Suppressor macrophage treated with lipopolysaccharide for 4 hours (primary cell): ENCODE results near the gene IL16.
A peak's percentile ranks its signal among the peaks of the same experiment; 100 is the strongest.
"Not testable (repeated sequence)": the region's sequence is repeated elsewhere in the genome, so short reads cannot be mapped to it uniquely, and the experiment has no call there.

Experiments used
- DNase-seq: peaks from one replicate; pipeline ENCODE4 v3.0.0-alpha.2; 2020

Gene IL16

GRCh38 chr15:81196576-81197254, at the start of gene IL16:
Gene IL16, plus strand, starts transcription at chr15:81196879. Its CDS starts 28,521 bp downstream, at chr15:81225400.
- DNase-seq = no peak

GRCh38 chr15:81151389-81151788, 45.3 kb upstream of the IL16 start:
- DNase-seq = no peak

GRCh38 chr15:81152339-81152738, 44.3 kb upstream of the IL16 start:
- DNase-seq = no peak

DNA sequence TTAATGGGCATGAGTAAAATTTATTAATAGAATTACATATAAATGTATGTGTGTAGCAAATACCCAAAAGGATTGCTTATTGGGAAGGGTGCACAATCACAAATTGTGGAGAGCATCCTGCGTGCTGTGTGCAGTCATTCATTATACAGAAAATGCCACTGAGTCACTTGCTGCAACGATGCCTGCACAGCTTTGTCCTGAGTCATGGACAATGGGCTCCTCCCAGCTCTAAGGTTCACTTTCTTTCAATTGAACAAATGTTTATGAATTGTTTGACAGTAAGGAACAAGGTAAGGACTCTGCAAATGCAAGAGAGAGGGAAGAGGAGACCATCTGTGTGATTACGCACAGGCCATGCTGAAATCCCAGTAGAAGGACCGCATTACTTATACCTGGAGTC, 43.9 kb upstream of the IL16 start:
- no peak for DNase-seq

DNA sequence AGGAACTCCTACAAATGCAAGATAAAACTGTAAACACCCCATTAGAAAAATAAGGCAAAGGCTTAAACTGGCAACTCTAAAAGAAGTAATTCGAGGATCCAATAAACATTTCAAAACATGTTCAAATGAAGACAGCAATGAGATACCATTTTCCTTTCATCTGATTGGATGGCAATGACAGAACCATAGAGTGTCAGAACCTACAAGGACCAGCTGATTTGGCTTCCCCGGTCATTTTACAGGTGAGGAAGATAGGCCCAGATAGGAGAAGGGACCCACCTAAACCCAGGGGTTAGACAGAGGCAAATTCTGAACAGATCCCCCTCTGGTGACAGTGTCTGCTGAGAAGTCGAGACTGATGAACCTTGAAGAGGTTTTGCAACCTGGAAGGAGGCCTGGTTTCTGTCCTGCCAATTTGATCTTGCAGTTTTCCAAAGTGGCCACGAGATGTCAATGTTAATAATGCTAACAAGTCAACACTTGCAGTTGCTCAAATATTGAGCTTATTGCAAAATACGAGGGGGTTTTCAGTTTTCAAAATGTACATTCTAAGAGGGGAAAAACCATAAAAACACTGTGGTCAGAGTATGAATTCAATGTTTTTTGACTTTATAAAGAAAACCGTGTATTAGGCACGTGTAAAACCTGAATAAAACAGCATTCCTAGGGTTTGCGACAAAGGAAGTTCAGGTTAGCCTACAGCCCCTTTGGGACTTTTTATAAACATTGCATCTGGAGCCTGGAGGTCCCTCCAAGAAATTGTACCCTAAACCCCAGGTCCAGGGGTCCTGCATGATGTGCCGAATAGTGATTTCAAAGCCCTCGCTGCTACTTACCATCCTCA, 41.1 kb upstream of the IL16 start:
- DNase-seq = peak; percentile 76

GRCh38 chr15:81156324-81156723, 40.4 kb upstream of the IL16 start:
- no peak for DNase-seq

GRCh38 chr15:81157195-81157938, 39.3 kb upstream of the IL16 start:
- DNase-seq = no peak

- DNase-seq = no peak
Measured at GRCh38 chr15:81157939-81158223, 38.8 kb upstream of the IL16 start.

DNA sequence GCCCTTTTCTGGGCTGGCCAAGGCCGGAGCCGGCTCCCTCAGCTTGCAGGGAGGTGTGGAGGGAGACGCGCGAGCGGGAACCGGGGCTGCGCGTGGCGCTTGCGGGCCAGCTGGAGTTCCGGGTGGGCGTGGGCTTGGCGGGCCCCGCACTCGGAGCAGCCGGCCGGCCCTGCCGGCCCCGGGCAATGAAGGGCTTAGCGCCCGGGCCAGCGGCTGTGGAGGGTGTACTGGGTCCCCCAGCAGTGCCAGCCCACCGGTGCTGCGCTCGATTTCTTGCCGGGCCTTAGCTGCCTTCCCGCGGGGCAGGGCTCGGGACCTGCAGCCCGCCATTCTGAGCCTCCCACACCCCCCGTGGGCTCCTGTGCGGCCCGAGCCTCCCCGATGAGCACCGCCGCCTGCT, 38.1 kb upstream of the IL16 start:
- not testable (repeated sequence) for DNase-seq

DNA sequence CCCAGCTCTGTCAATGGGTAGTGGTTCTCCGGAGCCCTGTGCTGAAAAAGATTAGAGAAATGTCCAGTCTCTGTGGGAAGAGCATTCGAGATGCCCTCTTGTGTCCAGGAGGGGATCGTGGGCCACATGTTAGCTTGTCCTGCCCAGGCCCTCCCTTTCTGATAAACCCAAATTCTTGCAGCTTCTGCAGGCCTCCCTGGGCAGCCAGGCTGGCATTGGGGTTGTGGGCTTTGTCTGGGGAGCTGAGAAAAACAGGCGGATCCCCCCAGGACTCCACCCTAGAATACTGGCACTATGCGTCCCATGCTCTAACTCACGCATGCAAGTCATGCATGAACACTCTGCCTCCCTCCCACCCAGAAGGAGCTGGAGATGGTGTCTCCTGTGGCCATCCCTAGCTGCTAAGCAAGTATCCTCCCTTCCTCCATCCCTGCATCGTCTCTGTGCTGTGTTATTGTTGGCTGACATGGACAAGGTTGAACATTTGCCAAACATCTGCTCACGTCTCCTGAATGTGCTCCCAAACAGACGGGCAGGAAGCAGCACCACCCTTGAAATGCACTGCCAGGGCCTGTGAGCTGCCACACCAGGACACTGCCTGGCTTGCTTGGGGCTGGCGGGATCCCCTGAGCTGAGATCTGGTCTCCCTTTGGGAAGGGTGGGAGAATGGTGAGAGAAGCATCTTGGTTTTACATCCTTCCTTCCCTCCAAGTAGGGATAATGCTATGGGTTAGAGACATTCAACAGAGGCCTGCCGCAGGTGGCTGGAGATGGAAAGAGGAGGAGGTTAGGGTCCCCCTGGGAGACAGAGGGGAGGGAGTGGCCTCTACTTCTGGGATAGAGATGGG, 36.1 kb upstream of the IL16 start:
- no peak for DNase-seq

DNA sequence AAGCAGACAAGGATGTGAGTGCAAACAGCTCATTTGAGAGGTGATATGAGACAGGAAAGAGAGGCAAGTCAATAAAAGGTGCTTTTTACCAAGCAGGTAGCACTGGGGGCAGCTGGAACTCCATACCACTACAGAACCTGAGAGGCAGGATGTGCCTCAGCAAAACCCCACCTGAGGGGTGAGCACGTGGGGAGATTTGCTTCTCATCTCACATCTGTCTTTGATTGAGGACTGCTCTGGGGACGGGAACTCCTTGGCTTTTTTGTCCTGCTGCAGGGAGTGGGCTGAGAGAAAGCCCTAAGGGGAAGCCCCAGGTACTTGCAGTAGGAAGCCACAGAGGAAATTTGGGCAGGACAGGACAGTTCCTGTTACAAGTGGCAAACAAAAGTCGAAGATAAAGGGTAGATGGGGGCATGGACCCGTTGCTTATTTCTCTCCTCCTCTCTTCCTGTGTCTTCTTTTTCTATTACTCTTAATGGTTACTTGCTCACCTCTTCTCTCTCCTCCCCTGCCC, 35.5 kb upstream of the IL16 start:
- no peak for DNase-seq

- no peak for DNase-seq
Measured at GRCh38 chr15:81161851-81162250, 34.8 kb upstream of the IL16 start.

GRCh38 chr15:81163961-81164800, 32.5 kb upstream of the IL16 start:
- DNase-seq = no peak

DNA sequence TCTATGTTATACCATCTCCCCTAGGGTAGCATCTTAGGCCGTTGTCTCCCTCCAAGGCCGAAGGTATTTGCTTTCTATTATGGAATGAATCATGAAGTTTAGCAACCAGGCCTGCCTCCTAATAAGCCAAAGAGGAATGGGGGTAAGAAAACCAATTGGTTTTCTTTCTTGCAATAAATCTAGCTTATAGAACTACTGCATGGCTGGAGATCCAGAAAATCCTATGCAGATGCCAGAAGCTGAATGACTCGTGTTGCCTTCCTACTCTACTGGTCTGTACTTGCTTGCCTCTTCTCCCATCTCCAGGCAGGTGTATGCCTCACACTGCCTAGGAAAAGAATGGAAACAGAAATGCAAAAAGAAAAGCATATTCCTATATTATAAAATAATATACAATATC, 31.1 kb upstream of the IL16 start:
- DNase-seq = no peak

- no peak for DNase-seq
Measured at GRCh38 chr15:81166636-81167305, 29.9 kb upstream of the IL16 start.

DNA sequence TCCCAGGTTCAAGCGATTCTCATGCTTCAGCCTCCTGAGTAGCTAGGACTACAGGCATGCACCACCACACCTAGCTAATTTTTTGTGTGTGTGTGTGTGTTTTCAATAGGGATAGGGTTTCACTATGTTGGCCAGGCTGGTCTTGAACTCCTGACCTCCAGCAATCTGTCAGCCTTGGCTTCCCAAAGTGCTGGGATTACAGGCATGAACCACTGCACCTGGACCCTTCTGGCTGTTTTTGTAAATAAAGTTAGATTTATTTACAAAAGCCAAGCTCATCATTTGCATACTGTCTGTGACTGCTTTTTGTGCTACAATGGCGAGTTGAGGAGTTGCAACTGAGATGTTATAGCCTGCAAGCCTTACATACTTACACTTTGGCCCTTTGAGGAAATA, 28.6 kb upstream of the IL16 start:
- no peak for DNase-seq

DNA sequence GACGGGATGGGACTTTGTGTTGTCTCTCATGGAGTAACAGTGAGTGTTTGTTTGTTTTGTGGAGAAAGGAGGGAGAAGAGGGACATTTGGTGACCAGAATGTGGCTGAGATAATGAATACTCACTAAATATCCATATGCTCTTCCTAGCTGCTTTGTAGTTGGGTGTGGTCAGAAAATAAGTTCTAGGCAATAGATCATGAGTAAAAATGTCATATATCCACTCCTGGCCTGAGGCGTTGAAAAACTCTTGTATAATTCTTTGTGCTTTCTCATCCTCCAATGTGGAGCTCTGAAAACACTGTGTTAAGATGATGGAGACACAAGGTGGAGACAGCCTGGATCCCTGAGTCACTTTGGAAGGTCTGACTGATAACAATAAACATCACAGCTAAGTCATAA, 28.0 kb upstream of the IL16 start:
- DNase-seq = no peak

GRCh38 chr15:81170511-81170910, 26.2 kb upstream of the IL16 start:
- DNase-seq = no peak

DNA sequence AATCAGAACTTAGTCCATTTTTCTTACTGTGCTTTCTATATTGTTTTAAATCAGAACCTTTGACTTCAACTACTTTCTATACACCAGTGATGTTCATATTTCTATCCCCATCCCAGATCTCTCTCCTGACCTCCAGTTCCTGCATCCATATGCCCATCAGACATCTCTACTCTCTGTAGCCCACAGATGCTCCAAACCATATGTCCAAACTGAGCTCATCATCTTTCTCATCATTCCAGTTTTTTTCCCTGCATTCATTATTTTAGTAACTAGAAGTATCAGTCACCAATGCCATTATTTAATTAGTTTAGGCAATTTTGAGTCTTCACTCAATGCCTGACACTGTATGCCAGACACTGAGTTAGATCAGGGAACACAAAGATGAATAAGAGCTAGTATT, 25.4 kb upstream of the IL16 start:
- no peak for DNase-seq

GRCh38 chr15:81174125-81174791, 22.4 kb upstream of the IL16 start:
- DNase-seq = no peak
